Activated CD4-positive, CD25-positive, alpha-beta regulatory T cell treated with anti-CD3 and anti-CD28 coated beads, Interleukin-2, amount 50 U/mL, for 16 hours (primary cell): ENCODE measurements around the gene NUMA1.

Source experiments
- DNase-seq: peaks from one replicate; pipeline ENCODE4 v3.0.0-alpha.2; 2020; ENCODE audit warnings: low read depth, low spot score

NUMA1 gene

DNA sequence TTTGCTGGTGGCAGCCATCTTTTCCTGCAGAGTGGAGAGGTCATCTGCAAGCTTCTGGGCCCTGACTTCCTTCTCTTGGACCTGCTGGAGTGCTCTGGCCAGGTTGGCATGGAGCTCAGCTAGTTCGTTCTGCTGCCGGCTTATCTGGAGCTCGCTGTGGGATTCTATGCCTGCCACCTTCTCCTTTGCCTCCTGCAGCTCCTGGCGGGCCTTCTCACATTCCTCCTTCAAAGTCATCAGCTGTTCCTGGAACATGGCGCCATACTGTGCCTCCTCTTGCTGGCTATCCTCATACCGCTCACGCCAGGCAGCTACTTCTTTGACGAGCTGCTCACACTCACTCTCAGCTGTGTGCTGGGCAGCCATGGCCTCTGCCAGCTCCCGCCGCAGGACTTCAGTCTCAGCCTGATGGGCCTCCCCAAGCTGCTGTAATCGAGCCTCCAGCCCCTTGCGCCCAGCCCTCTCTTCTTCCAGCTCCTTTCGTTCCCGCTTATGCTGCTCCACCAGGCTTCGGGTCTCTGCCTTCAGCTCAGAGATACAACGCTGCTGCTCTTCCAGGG, 65.5 kb downstream of the NUMA1 start:
- DNase-seq: no peak

DNA sequence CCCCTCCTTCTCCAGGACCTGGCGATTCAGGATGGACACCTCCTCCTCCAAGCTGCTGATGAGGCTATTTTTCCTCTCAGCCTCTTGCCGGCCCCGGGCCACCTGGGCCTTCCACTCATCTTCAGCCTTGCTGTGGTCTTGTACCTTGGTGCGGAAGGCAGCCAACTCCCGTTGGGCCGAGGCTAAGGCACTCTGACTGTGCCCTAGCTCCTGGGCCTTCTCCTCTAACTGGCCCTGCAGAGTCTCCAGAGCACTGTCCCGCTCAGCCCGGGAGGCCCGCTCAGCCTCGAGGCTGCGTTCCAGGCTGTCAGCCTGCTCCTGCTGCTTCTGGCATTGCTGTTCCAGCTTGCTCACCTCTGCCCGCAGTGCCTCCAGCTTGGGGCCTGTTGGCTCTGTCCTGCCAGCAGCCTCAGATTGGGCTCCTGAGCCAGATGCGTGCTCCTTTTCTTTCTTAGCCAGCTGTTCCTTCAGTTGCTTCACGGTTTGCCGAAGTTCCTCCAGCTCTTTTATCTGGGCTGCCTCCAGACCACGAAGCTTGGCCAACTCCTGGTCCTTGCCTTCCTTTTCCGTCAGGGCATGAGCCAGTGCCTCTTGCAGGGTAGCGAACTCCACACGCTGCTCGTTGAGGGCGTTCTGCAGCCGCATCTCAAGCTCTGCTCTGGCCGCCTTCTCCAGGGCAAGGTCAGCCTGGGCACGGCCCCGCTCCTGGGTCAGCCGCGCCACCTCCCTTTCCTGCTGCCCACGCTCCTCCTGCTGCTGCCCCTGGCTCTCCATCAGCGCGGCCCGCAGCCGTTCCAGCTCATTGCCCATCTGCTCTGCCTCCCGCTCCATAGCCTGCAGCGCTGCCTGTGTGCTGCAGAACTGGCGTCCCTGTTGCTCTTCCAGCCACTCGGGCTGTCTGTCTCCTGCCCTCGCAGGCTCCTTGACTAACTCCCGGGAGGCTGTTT, 66.3 kb downstream of the NUMA1 start:
- no peak for DNase-seq

DNA sequence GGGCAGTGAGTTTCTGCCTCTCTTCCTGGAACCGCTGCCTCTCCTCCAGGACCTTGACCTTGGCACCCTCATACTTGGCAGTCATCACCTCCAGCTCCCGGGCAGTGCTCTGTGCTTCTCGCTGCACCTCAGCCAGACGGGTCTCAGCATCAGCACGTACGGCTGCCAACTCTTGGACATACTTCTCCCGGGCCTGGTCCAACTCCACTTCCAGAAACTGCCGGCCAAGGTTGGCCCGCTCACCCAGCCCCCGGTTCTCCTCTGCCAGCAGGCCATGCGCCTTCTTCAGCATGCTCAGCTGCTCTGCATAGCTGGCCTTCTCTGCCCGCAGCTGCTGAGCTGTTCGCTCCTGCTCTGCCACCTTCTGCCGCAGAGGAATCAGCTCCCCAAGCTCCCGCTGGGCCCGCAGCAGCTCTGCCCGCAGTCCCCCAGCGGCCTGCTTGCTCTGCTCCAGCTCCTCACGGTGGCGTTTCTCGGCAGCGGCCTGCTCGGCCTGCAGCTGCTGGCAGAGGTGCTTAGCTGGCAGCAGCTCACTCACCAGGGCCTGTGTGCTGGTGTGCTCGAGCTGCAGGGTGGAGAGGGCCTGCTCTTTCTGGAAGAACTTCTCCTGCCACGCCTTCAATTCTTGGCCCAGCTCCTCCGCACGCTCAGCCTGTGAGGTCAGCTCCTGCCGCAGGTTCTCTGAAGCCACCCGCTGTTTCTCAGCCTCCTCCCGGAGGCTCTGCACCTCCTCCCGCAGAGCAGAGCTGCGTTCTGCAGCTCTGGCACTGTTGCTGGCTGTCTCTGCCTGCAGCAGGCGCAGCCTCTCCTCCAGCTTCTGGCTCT, 67.2 kb downstream of the NUMA1 start:
- no peak for DNase-seq

DNA sequence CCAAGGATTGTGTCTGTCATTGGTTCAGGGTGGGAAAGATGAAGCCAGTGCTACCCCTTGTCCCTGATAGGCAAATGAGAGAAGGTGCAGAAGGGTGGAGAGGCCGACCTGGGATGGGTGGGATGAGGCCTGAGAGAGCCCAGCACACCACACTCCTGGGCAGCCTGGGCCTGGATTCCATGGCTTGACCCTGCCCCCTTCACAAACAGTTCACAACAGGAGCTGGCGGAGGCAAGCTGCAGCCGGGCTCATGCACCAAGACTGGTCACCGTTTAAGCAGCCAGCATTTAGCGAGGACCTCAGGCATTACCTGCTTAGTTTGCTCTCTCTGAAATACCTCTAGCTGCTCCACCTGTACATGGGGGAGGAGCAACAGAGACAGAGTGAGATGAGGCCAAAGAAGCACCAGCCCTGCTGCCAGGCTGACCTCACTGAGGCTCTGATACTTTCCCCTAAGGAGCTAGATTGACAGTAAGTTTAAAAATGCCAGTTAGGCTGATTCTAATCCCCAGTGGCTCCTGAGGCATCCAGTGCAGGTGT, 68.2 kb downstream of the NUMA1 start:
- DNase-seq: no peak

DNA sequence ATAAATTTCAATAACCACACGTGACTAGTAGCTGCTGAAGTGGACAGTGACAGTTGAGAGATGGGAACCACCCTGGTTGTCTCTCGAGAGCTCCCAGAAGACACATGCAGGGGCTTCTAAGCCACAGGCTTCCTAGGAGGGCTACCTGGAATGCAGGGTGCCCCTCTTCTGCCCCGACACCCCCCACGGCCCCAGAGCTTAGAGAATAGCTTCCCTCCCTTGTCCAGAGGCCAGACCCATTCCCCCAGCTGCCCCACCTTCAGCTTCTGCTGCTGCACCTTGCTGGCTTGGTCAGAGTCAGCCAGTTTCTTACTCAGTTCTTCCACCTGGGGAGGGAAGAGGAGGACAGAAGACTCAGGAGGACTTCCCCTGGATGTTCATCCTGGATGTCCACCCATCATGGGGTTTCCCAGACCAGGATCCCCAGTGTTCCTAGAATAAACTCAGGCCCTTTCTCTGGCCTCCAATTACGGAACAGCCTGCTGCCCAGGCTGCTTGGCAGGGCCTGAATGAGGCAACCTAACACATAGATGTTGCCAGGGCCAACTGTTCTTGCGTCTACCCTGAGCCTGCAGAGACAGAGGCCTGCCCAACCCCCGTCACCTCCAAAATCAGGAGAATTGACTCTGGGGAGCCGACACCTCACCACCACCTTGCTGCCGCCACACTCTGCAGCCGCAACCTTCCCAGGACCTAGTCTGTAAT, 69.7 kb downstream of the NUMA1 start:
- DNase-seq: no peak

DNA sequence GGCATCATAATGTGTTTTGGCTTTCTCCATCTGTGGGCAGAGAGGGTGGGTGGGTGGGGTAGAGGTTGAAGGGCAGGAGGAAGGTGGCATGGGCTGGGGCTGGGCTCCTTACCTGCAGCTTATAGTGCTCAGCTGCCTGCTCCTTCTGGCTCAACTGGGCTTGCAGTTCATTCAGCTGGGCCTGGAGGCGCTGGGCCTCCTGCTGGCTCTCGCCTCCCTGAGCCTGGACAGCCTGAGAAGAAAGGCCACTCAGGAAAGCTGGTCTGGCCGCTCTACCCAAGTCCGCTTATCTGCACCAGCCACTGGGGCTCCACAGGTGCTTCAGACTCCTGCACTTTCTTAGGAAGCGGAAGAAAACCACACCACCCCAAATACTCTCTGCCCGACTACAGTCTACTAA, 71.2 kb downstream of the NUMA1 start:
- no peak for DNase-seq

DNA sequence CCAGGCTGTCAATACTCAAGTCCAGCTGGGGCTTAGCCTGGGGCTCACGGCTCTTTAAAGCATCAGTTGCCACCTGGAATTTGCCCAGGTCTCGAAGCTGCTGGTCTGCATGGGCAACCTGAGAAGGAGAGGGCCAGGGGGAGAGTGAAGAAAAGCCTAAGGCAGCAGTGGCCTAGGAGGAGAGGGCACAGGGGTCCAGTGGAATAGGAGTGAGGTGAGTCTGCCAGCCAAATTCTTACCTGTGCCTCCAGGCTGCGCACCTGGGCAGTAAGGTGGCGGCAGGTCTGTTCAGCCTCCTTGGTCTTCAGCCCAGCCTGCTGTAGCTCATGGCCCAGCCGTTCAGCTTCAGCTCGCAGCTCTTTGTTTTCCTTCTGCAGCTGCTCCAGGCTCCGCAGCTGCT, 71.6 kb downstream of the NUMA1 start:
- DNase-seq: no peak

DNA sequence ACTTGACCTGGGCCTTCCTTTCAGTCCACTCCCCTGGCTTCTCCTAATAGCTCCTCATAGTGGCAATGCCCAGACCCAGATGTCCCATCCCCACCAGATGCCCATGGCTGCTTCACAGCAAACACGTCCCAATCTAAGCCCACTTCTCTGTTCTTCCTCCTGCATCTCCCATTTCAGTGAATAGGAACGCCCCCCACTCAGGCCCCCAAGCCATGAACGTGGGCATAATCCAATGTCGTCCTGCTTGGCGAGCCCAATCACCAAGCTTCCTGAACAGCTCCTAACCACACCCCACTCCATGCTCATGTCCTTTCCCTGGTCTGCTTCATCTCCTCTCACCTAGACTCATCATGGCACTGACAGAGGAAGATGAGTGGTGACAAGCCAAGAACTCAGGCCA, 72.8 kb downstream of the NUMA1 start:
- DNase-seq: no peak

DNA sequence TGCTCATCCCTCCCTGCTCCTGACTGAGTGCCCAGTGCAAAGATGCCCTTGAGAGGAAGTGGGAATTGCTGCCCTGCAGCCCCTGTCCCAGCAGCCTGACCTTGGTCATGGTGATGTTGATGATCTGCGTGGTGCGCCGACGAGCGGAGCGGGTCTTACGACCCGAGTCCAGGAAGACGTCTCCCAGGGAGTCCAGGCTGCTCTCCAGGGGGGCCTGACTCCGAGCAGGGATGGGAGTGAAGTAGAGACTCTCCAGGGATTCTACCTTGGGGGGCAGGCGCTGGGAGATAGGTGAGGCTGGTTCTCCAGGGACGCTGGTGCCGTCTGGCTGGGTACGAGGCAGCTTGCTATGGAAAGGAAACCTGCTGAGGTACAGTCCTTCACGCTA, 73.3 kb downstream of the NUMA1 start:
- DNase-seq: no peak

DNA sequence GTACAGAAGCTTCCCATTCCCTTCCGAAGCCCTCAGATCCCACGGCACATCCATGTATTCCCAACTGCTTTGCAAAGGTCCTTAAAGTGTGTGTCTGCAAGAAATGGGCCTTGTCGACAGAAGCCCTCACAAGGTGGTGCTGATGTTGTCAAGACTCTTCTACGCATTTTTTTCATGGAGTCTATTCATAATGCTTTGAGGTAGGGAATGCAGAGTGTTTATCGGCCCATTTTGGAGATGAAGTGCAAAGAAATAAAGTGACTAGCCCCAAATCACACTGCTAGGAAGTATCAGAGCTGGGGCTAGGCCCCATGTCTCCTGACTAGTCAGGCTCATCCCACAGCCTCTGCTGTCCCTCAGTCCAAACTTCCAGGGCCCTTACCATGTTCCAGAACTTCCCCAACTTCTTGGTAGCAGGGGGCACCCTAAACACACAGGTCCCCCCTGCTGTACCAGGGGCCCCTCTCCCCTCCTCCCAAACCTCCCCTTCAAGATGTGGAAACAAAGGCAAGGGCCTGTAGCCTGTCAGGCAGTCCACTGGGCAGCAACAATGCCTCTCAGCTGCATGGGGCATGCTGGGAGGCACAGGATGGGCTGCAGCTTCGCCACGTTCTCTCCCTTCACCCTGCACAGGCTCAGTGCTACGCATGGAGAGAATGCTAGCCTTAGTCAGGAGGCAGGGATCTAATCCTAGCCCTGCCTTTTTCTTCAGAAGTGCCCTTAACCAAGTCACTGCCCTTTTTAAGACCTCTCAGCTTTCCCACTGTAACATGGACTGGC, 73.8 kb downstream of the NUMA1 start:
- no peak for DNase-seq

DNA sequence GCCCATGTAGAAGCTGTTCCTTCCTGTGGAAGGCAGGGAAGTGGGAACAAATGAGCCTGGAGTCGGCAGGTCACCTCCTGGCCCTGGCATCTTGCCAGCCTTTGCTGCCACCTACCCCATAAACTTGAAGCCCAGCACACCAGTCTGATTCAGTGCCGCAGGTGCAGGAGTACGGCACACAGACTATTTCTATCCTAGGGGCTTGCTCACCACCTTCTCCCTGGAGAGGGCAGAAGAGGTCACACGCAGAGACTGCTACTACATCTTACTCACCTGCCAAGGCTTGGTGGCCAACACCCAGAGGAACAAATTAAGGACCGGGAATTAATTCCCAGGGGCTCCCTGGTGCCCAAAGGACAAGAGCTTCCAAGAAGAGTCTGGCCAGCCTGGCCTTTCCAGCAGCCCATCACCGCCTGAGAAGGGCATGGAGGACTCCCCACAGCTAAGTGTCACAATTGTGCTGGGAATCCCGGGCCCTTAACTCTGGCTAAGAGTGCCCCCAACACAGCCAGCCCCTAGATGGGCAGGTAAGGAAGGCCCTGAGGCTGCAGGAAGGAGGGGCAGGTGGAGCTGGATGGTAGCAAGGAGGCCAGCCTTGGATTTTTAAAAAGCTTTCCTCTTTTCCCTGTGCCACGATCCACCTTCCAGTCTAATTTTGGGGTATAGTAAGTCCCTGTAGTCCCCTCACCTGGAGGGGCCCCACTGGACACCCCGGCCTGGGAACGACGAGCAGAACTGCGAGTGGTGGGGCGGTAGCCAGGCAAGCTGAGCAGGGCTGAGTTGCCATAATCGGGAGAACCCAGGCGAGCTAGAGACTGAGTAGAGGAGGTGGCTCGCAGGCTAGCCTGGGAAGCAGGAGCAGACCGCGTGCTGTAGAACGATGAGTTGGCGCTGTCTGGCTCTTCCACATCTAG, 74.7 kb downstream of the NUMA1 start:
- no peak for DNase-seq

DNA sequence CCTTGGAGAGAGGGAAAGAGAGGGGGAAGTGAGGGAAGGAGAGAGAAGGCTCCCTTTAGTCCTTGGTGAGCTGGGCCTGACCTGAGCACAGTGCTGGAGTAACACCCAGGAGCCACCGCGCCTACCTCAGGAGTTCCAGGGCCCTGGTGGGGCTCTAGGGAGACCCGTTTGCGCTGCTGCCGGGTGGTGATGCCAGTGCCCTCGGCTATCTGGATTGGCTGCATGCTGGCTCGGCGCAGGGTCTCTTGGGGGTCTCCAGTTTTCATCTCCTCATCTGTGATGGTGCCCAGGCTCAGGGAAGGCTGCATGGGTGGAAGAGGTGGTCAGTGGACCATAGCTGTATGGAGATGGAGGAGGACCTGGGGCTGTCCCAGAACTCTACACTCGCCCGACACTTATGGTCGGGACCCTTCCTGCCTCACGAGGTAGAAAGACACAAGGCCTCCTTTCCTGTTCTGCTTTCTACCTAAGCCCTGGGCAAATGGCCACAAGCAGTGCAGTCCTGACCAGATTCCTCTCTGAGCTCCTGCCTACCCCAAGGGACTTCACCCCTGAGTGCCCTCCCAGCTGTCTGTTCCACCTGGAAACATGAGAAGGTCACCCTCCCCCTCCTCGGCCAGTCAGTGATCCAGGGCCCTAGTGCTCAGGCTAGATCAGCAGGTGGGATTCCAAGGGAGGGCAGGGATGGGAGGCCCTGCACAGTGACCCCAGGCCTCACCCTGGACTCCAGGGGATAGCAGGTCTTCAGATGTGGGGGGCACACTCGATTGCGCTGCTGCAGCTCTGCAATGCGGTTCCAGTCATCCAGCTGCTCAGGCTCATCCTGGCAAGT, 75.6 kb downstream of the NUMA1 start:
- no peak for DNase-seq

DNA sequence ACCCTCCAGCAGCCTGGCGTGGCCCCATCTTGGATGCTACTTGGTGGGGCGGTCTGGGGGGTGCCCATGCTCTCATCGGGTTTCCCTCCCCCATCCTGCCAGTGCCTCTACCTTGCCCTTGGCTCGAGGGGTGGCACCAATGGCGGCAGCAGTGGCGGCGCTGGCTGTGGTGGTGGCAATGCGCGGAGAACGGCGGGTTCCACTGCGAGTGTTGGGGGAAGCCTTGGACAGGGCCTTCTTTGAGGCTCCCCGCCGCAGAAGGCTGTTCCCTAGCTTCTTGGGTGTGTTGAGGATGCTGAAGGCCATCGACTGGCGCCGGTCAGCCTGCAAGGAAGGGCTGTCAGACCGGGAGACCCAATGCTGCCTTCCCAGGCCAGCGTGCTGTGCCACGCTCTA, 76.6 kb downstream of the NUMA1 start:
- DNase-seq: no peak

DNA sequence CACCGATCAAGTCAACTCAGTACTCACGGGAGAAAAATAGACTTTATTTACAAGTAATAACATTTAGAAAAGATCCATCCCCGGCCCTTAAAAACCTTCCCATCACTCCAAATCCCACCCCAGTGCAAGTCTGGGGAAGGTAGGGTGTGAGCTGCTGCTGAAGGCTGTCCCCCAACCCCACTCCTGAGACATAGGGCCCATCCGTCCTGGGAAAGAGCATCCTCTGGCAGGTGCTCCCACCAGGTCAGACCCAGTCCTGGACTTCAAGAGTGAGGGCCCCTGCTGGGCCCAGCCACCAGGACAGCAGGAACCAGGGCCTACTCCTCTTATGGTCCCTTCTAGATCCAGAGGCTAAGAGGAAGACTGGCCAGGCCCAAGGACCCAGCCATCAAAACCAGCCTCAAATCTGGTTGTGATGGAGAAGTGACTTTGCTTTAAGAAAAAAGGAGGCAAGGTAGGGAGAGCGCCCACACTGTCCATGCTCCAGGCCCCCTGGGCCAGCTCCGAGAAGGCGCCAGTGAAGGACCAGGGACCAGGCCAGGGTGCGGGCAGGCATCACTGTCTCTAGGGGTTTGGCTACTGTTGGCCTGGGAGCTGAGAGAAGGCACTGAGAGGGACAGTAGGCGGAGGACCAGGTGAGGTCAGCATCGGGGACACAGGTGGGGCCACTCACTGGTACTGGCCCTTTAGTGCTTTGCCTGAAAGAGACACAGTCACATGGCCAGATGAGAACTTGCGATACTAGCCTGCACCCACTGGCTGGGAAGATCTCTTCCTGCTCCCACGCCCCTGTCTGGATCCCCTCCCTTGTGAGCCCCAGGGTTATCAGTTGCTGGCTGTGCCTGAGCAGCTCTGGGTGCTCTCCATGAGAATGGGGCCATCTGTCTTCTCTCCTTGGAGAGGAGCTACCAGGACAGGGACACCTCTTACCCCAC, 77.2 kb downstream of the NUMA1 start:
- no peak for DNase-seq

DNA sequence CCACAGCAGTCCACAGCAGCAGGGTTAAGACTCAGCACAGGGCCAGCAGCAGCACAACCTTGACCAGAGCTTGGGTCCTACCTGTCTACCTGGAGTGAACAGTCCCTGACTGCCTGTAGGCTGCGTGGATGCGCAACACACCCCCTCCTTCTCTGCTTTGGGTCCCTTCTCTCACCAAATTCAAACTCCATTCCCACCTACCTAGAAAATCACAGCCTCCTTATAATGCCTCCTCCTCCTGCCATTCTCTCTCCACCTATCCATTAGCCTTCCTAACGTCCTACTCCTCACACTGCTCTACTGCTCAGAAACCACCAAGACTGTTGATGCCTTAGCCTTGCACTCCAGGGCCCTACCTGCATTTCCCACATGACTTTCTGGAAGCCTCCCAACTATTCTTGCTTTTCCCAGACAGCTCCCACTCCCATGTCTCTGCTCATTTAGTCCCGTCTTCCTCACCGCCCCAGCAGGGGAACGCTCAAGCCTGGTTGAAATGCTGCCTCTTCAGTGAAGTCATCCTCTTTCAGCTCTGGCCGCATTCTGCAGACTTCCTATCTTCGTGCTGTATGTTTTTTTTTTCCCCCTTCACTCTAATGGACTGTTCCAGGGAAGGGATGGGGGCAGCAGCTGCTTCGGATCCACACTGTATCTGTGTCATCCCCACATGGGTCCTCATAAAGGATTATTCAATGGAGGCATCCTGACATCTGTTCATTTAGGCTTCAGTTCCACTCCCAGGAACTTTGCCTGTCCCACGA, 78.3 kb downstream of the NUMA1 start:
- DNase-seq: no peak

DNA sequence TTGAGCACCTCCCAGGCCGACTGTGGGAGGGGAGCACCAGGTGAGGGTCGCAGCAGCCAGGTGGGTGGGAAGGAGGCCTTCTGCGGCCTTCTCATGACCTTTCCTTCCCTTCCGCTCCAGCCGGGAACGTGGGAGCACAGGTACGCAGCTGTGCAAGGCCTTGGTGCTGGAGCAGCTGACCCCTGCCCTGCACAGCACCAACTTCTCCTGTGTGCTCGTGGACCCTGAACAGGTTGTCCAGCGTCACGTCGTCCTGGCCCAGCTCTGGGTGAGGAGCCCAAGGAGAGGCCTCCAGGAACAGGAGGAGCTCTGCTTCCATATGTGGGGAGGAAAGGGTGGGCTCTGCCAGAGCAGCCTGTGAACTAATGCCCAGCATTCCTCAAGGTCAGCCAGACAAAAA, 79.1 kb downstream of the NUMA1 start:
- DNase-seq: no peak
